ENCODE results near the gene SLCO3A1.

DNA sequence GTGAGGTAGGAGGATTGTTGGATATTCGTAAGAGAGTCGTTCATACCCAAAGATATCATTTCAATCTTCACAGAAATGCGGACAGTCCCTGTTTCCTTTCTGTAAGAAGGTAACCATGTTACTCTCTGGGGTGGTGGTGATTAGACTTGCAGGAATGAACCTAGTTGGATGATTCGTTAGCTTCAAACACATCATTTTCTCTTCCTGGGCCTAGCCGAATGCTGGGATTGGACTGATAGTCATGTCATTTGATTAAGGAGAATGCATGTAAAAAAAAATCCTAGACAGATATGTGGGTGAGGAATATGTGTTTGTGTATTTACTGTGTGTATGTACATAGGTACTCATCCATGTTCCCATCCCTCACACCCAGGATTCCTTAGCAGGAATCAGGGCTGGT, 12.4 kb downstream of the SLCO3A1 start:
- TF ChIP-seq, protein P1, sequence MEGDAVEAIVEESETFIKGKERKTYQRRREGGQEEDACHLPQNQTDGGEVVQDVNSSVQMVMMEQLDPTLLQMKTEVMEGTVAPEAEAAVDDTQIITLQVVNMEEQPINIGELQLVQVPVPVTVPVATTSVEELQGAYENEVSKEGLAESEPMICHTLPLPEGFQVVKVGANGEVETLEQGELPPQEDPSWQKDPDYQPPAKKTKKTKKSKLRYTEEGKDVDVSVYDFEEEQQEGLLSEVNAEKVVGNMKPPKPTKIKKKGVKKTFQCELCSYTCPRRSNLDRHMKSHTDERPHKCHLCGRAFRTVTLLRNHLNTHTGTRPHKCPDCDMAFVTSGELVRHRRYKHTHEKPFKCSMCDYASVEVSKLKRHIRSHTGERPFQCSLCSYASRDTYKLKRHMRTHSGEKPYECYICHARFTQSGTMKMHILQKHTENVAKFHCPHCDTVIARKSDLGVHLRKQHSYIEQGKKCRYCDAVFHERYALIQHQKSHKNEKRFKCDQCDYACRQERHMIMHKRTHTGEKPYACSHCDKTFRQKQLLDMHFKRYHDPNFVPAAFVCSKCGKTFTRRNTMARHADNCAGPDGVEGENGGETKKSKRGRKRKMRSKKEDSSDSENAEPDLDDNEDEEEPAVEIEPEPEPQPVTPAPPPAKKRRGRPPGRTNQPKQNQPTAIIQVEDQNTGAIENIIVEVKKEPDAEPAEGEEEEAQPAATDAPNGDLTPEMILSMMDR (IDR thresholded peaks at IDR 0.05 in 8 of 11, conservative IDR thresholded peaks at IDR 0.05 in 3 of 11): no peak
- no peak for TF ChIP-seq POLR2AphosphoS5 (IDR thresholded peaks at IDR 0.05)
- no peak for TF ChIP-seq POLR2A (IDR thresholded peaks at IDR 0.05)
